Astrocyte of the spinal cord (primary cell): Measurements from ENCODE around the gene BCL3.

Source experiments
- DNase-seq: peaks from one replicate; pipeline ENCODE4 v3.0.0; 2011; ENCODE audit warnings: low read depth, low spot score
- H3K4me3 ChIP-seq: 2 replicates; pipeline ENCODE4 v1.5.1; 2011; ENCODE audit warnings: low read depth, mild to moderate bottlenecking, low read length, moderate library complexity
- CTCF ChIP-seq: IDR thresholded peaks from 2 replicates; pipeline ENCODE4 v1.5.1; 2012; ENCODE audit warnings: low read depth, mild to moderate bottlenecking, low read length, inconsistent platforms
- in situ Hi-C: cut with HindIII; loops from 2 replicates; pipeline ENCODE4 v1.10.0; 2017; ENCODE audit warnings: low sequenced_read_pairs

BCL3 gene

GRCh38 chr19:44753626-44753931, 5.1 kb downstream of the BCL3 start:
- H3K4me3 ChIP-seq, result peak overlapping the region; percentile 40
- no peak for TF ChIP-seq CTCF
- DNase-seq, result no peak
- in situ Hi-C loops, result no loop called here

- in situ Hi-C loops, result no loop called here
- TF ChIP-seq CTCF, result no peak
- H3K4me3 ChIP-seq, result peak overlapping the region; percentile 40
- peak; percentile 92 for DNase-seq
Observed at GRCh38 chr19:44753932-44754749, 5.6 kb downstream of the BCL3 start.

DNA sequence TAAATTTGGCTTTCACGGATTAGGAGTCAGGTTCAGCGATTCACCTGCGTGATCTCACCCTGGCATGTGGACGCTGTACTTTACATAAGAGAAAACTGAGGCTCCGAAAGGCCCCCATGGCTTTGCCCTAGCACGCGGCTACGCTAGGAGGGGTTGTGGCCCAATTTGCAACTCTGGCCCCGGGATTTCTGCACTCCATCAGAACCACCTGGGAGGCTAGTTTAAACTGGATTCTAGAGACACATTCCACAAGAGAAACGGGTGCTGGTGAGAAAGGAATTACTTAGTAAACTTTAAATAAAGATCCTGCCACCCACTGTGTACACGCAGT, 6.2 kb downstream of the BCL3 start:
- no peak for DNase-seq
- TF ChIP-seq CTCF, result no peak
- no peak overlapping the region for H3K4me3 ChIP-seq
- in situ Hi-C loops, result no loop called here

DNA sequence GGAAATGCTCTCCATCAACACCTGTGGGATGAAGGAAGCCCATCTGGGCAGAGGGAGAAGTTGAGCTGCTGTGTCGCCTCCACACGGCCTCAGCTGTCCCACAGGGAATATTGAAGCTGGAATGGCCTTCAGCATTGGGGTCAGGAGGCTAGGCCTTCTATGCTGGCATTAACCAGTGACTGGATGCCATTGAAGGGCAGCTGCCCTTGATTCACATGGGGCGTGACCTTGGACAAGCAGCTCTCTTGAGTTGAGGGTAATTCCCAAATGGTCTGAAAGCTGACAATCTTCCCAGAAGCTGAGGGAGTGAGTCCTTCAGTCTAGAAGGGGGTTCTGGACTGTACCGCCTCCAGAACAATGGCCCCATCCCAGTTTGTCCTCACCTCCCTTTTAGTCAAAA, 6.7 kb downstream of the BCL3 start:
- in situ Hi-C loops, result no loop called here
- no peak for DNase-seq
- no peak overlapping the region for H3K4me3 ChIP-seq
- no peak for TF ChIP-seq CTCF

- in situ Hi-C loops, result no loop called here
- TF ChIP-seq CTCF, result no peak
- no peak overlapping the region for H3K4me3 ChIP-seq
- DNase-seq, result no peak
Observed at GRCh38 chr19:44756089-44756562, 7.6 kb downstream of the BCL3 start.

DNA sequence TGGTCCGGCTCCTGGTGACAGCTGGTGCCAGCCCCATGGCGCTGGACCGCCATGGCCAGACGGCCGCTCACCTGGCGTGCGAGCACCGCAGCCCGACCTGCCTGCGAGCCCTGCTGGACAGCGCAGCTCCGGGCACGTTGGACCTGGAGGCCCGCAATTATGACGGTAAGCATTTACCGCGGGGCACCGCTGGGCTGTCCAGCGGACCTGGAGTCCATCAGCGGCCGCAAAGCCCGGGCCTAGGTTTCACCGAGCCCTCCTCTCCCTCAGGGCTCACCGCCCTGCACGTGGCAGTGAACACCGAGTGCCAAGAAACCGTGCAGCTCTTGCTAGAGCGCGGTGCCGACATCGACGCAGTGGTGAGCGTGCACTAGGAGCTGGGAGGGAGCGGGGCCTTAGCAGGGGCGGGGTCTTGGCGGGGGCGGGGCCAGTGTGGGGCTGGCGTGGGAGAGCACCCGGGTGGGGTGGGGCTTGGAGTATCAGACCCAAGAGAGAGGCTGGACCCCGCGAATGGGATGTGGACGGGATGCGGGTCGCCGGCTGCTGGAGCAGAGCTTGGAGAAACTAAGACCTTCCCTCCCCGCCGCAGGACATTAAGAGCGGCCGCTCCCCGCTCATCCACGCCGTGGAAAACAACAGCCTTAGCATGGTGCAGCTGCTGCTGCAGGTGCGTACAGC, 8.7 kb downstream of the BCL3 start:
- peak overlapping the region; percentile 51 for H3K4me3 ChIP-seq
- in situ Hi-C loops, result no loop called here
- peak; percentile 85 for DNase-seq
- TF ChIP-seq CTCF, result no peak
